ENCODE data around the gene HMGB2.

GRCh38 chr4:173362666-173363065, 28.5 kb upstream of the HMGB2 start:
- no peak for TF ChIP-seq CTCF (IDR thresholded peaks at IDR 0.05)
- no peak for TF ChIP-seq POLR2A (IDR thresholded peaks at IDR 0.05)
